ENCODE results near the gene CHD5. TPM values are rescaled to one million over a fixed set of nuclear protein-coding genes. Genes with fewer than 3 reads are reported as not detected.

Gene CHD5
- total and polyA plus RNA-seq, 4 donors, result 0.10 to 0.55 (median 0.31) TPM

- WGBS, 2 donors, result 93 to 99% methylated on average over 9 of the region's 9 CpGs
- H3K4me3 ChIP-seq, result no peak overlapping the region
- no peak overlapping the region for H3K27ac ChIP-seq (ENCODE audit: low read depth in 1 of 2, low read length in 1 of 2)
- peaks cover 0 to 7% (median 0%) of the 10 kb centered on the region in 3 donors for H3K27me3 ChIP-seq (ENCODE audit: control insufficient read depth in 3 of 3, insufficient read depth in 3 of 3, low read length in 2 of 3)
- DNase-seq (no peak), ATAC-seq (ENCODE audit: insufficient read depth, low FRiP score) (no peak)
- peaks cover 0 to 10% (median 3%) of the 10 kb centered on the region in 5 donors for H3K4me1 ChIP-seq (ENCODE audit: control insufficient read depth in 5 of 5, insufficient read depth in 5 of 5, low read length in 5 of 5)
- no peaks in the 10 kb centered on the region for H3K36me3 ChIP-seq (ENCODE audit: control insufficient read depth in 4 of 4, insufficient read depth in 4 of 4, low read length in 4 of 4)
- TF ChIP-seq, protein P1, sequence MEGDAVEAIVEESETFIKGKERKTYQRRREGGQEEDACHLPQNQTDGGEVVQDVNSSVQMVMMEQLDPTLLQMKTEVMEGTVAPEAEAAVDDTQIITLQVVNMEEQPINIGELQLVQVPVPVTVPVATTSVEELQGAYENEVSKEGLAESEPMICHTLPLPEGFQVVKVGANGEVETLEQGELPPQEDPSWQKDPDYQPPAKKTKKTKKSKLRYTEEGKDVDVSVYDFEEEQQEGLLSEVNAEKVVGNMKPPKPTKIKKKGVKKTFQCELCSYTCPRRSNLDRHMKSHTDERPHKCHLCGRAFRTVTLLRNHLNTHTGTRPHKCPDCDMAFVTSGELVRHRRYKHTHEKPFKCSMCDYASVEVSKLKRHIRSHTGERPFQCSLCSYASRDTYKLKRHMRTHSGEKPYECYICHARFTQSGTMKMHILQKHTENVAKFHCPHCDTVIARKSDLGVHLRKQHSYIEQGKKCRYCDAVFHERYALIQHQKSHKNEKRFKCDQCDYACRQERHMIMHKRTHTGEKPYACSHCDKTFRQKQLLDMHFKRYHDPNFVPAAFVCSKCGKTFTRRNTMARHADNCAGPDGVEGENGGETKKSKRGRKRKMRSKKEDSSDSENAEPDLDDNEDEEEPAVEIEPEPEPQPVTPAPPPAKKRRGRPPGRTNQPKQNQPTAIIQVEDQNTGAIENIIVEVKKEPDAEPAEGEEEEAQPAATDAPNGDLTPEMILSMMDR (IDR thresholded peaks at IDR 0.05; ENCODE audit: control extremely low read depth, extremely low read depth), result no peak
- no peak overlapping the region for H3K9ac ChIP-seq (ENCODE audit: insufficient read depth in 1 of 2, low read length in 2 of 2)
- H3K9me3 ChIP-seq (ENCODE audit: control insufficient read depth in 4 of 4, insufficient read depth in 3 of 4, low read length in 3 of 4), result no peaks in the 10 kb centered on the region
Observed at GRCh38 chr1:6059866-6060265, 120.3 kb downstream of the CHD5 start.

DNA sequence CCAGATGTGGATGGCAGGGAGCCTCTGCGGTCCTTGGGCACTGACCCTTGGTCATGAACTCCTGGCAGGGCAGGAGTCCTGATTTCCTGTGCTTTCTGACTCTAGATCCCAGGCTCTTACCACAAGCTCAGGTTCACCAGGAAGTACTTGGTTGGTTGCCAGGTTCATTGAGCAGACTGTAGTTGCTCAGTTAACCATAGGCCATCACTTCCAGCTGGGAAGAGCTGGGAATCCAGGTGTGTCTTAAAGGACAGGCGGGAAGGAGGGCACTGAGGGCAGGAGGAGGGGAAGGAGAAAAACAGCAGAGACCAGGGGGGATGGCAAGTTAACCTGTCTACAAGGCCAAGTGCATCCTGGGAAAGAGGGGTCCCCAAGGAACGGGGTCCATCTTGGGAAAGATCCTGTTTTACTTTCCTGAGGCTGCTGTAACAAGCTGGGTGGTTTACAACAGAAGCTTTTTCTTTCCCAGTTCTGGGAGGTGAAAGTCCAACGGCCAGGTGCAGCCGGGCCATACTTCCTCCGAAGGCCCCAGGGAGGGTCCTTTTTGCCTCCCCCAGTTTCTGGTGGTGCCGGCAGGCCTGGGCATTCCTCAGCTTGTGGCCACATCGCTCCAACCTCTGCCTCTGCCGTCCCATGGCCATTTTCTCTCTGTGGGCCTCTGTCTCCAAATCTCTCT is 122.8 kb downstream of the CHD5 start:
- peaks cover 0 to 10% (median 3%) of the 10 kb centered on the region in 5 donors for H3K4me1 ChIP-seq (ENCODE audit: control insufficient read depth in 5 of 5, insufficient read depth in 5 of 5, low read length in 5 of 5)
- ATAC-seq (ENCODE audit: insufficient read depth, low FRiP score) (no peak), DNase-seq (no peak)
- H3K9me3 ChIP-seq (ENCODE audit: control insufficient read depth in 4 of 4, insufficient read depth in 3 of 4, low read length in 3 of 4), result no peaks in the 10 kb centered on the region
- TF ChIP-seq, protein P1 (IDR thresholded peaks at IDR 0.05; ENCODE audit: control extremely low read depth, extremely low read depth), result no peak
- H3K27ac ChIP-seq (ENCODE audit: low read depth in 1 of 2, low read length in 1 of 2), result no peak overlapping the region
- H3K36me3 ChIP-seq (ENCODE audit: control insufficient read depth in 4 of 4, insufficient read depth in 4 of 4, low read length in 4 of 4), result no peaks in the 10 kb centered on the region
- H3K27me3 ChIP-seq (ENCODE audit: control insufficient read depth in 3 of 3, insufficient read depth in 3 of 3, low read length in 2 of 3), result peaks cover 0 to 4% (median 0%) of the 10 kb centered on the region in 3 donors
- 87 to 90% methylated on average over 9 of the region's 9 CpGs for WGBS, 2 donors
- no peak overlapping the region for H3K4me3 ChIP-seq
- H3K9ac ChIP-seq (ENCODE audit: insufficient read depth in 1 of 2, low read length in 2 of 2), result no peak overlapping the region

GRCh38 chr1:6056572-6056948 is 123.6 kb downstream of the CHD5 start:
- Histone ChIP-seq H3K4me3 (no peak overlapping the region), H3K27ac (ENCODE audit: low read depth in 1 of 2, low read length in 1 of 2) (peak overlapping the region in 1 of 2 donors; percentile 41), H3K9ac (ENCODE audit: insufficient read depth in 1 of 2, low read length in 2 of 2) (no peak overlapping the region), H3K27me3 (ENCODE audit: control insufficient read depth in 3 of 3, insufficient read depth in 3 of 3, low read length in 2 of 3) (peaks cover 0 to 4% (median 0%) of the 10 kb centered on the region in 3 donors), H3K9me3 (ENCODE audit: control insufficient read depth in 4 of 4, insufficient read depth in 3 of 4, low read length in 3 of 4) (no peaks in the 10 kb centered on the region), H3K36me3 (ENCODE audit: control insufficient read depth in 4 of 4, insufficient read depth in 4 of 4, low read length in 4 of 4) (no peaks in the 10 kb centered on the region), H3K4me1 (ENCODE audit: control insufficient read depth in 5 of 5, insufficient read depth in 5 of 5, low read length in 5 of 5) (peaks cover 0 to 10% (median 3%) of the 10 kb centered on the region in 5 donors)
- DNase-seq (no peak), ATAC-seq (ENCODE audit: insufficient read depth, low FRiP score) (peak; percentile 48)
- WGBS, 2 donors, result 70 to 79% methylated on average over 8 of the region's 8 CpGs
- TF ChIP-seq, protein P1 (IDR thresholded peaks at IDR 0.05; ENCODE audit: control extremely low read depth, extremely low read depth), result no peak

Measured in lung (tissue), 12 donors.